ENCODE measurements around the gene LDAF1.
"Not testable (repeated sequence)": the region's sequence is repeated elsewhere in the genome, so short reads cannot be mapped to it uniquely, and the experiment has no call there.

LDAF1 gene

GRCh38 chr16:21158208-21159110 lies at the start of gene LDAF1:
Gene LDAF1 (plus strand): TSS chr16:21158674. CDS start chr16:21161183, 2,509 bp downstream.
- peak; percentile 72 for DNase-seq

GRCh38 chr16:21115551-21115950 lies 42.9 kb upstream of the LDAF1 start:
- not testable (repeated sequence) for DNase-seq

GRCh38 chr16:21116148-21116693 lies 42.3 kb upstream of the LDAF1 start:
- DNase-seq = no peak

- no peak for DNase-seq
Measured at GRCh38 chr16:21117567-21117966, 40.9 kb upstream of the LDAF1 start.

- no peak for DNase-seq
Measured at GRCh38 chr16:21120976-21121520, 37.4 kb upstream of the LDAF1 start.

GRCh38 chr16:21125191-21125590 lies 33.3 kb upstream of the LDAF1 start:
- no peak for DNase-seq

- no peak for DNase-seq
Measured at GRCh38 chr16:21126518-21126917, 32.0 kb upstream of the LDAF1 start.

- DNase-seq = no peak
Measured at GRCh38 chr16:21128991-21129390, 29.5 kb upstream of the LDAF1 start.

- no peak for DNase-seq
Measured at GRCh38 chr16:21130811-21131210, 27.7 kb upstream of the LDAF1 start.

GRCh38 chr16:21134053-21134452 lies 24.4 kb upstream of the LDAF1 start:
- DNase-seq = no peak

- peak; percentile 27 for DNase-seq
Measured at GRCh38 chr16:21145738-21146137, 12.7 kb upstream of the LDAF1 start.

GRCh38 chr16:21150375-21151001 lies 8.0 kb upstream of the LDAF1 start, which contains the start of gene DNAH3:
Gene DNAH3 (minus strand): TSS chr16:21150846. CDS start chr16:21150319, 527 bp downstream.
- peak; percentile 96 for DNase-seq

GRCh38 chr16:21152160-21153030 lies 6.1 kb upstream of the LDAF1 start:
- DNase-seq = not testable (repeated sequence)

GRCh38 chr16:21153124-21153729 lies 5.2 kb upstream of the LDAF1 start:
- DNase-seq = peak; percentile 29

GRCh38 chr16:21156011-21156410 lies 2.5 kb upstream of the LDAF1 start:
- not testable (repeated sequence) for DNase-seq

GRCh38 chr16:21156767-21157467 lies 1.6 kb upstream of the LDAF1 start:
- peak; percentile 63 for DNase-seq

GRCh38 chr16:21157632-21158031 lies 842 bp upstream of the LDAF1 start:
- no peak for DNase-seq

GRCh38 chr16:21159281-21159951 lies 942 bp downstream of the LDAF1 start:
- DNase-seq = no peak

GRCh38 chr16:21160276-21160675 lies 1.8 kb downstream of the LDAF1 start:
- no peak for DNase-seq

- DNase-seq = no peak
Measured at GRCh38 chr16:21161211-21161610, 2.7 kb downstream of the LDAF1 start.
